ENCODE results near the gene LARP4B. TPM values are rescaled to one million over a fixed set of nuclear protein-coding genes. Genes with fewer than 3 reads are reported as not detected.

Gene LARP4B
- total and polyA plus RNA-seq, 4 donors, result 5.5 to 20.4 (median 12.1) TPM

DNA sequence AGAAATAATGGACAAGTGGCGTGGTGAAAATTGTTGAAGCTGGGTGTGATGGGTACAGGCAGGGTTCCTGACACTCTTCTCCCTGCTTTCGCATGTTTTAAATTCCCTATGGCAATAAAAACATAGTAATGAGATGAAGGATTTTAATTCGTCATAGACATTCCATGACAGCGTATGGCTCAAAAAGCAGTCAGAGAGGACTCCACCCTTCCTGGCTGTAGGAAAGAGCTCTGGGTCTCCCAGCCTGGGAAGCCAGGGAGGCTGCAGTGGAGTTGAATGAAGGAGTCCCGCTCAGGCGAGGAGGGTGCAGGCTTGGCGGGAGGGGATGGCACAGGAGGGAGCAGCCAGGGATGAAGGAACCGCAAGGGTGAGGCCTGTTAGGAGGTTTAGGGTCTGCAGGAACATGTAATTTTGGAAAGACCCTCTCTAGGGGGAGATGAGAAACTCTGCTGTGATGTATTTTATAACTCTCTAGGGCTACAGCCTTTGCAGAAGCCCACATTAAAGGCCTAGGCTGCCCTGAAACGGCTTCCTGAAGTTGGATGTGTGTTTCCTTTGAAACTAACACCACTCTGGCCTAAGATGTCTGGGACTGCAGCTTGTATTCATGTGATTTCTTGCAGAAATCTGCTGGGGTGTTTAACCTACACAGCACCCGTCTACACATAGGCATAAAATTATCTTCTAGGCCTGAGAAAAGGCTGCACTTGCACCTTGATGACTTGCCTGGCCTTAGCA lies 7.6 kb upstream of the LARP4B start:
- no peaks in the 10 kb centered on the region for H3K4me1 ChIP-seq (ENCODE audit: control insufficient read depth in 4 of 4, insufficient read depth in 4 of 4, low read length in 3 of 4)
- H3K27ac ChIP-seq (ENCODE audit: low read depth in 1 of 2, low read length in 2 of 2), result no peak overlapping the region
- H3K4me3 ChIP-seq (ENCODE audit: low read depth in 1 of 3, low read length in 3 of 3), result no peak overlapping the region
- peaks cover 0 to 2% (median 0%) of the 10 kb centered on the region in 4 donors for H3K36me3 ChIP-seq (ENCODE audit: control insufficient read depth in 4 of 4, insufficient read depth in 3 of 4, low read depth in 1 of 4, low read length in 3 of 4)
- 91% methylated on average over 10 of the region's 10 CpGs for WGBS
- TF ChIP-seq GABPA (IDR thresholded peaks at IDR 0.05 in 1 of 2, conservative IDR thresholded peaks at IDR 0.05 in 1 of 2), result no peak
- no peak for TF ChIP-seq TAF1 (conservative IDR thresholded peaks at IDR 0.05)
- TF ChIP-seq RAD21 (IDR thresholded peaks at IDR 0.05), result no peak
- TF ChIP-seq RXRA (IDR thresholded peaks at IDR 0.05), result no peak
- no peak for TF ChIP-seq HNF4A (conservative IDR thresholded peaks at IDR 0.05)
- no peak for TF ChIP-seq FOXA2 (IDR thresholded peaks at IDR 0.05)
- TF ChIP-seq, protein P1, sequence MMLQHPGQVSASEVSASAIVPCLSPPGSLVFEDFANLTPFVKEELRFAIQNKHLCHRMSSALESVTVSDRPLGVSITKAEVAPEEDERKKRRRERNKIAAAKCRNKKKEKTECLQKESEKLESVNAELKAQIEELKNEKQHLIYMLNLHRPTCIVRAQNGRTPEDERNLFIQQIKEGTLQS (IDR thresholded peaks at IDR 0.05), result no peak
- TF ChIP-seq, protein P2, sequence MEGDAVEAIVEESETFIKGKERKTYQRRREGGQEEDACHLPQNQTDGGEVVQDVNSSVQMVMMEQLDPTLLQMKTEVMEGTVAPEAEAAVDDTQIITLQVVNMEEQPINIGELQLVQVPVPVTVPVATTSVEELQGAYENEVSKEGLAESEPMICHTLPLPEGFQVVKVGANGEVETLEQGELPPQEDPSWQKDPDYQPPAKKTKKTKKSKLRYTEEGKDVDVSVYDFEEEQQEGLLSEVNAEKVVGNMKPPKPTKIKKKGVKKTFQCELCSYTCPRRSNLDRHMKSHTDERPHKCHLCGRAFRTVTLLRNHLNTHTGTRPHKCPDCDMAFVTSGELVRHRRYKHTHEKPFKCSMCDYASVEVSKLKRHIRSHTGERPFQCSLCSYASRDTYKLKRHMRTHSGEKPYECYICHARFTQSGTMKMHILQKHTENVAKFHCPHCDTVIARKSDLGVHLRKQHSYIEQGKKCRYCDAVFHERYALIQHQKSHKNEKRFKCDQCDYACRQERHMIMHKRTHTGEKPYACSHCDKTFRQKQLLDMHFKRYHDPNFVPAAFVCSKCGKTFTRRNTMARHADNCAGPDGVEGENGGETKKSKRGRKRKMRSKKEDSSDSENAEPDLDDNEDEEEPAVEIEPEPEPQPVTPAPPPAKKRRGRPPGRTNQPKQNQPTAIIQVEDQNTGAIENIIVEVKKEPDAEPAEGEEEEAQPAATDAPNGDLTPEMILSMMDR (IDR thresholded peaks at IDR 0.05; ENCODE audit: low read depth, low read length, missing input control), result no peak
- no peak for TF ChIP-seq JUND (IDR thresholded peaks at IDR 0.05)
- TF ChIP-seq YY1 (IDR thresholded peaks at IDR 0.05), result no peak
- no peak for TF ChIP-seq SP1 (IDR thresholded peaks at IDR 0.05)
- TF ChIP-seq FOXA1 (IDR thresholded peaks at IDR 0.05), result no peak
- no peak for TF ChIP-seq HNF4G (IDR thresholded peaks at IDR 0.05)
- TF ChIP-seq, protein P3, sequence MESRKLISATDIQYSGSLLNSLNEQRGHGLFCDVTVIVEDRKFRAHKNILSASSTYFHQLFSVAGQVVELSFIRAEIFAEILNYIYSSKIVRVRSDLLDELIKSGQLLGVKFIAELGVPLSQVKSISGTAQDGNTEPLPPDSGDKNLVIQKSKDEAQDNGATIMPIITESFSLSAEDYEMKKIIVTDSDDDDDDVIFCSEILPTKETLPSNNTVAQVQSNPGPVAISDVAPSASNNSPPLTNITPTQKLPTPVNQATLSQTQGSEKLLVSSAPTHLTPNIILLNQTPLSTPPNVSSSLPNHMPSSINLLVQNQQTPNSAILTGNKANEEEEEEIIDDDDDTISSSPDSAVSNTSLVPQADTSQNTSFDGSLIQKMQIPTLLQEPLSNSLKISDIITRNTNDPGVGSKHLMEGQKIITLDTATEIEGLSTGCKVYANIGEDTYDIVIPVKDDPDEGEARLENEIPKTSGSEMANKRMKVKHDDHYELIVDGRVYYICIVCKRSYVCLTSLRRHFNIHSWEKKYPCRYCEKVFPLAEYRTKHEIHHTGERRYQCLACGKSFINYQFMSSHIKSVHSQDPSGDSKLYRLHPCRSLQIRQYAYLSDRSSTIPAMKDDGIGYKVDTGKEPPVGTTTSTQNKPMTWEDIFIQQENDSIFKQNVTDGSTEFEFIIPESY (IDR thresholded peaks at IDR 0.05), result no peak
- no peak for TF ChIP-seq NR2F2 (IDR thresholded peaks at IDR 0.05)
- TF ChIP-seq EGR1 (IDR thresholded peaks at IDR 0.05; ENCODE audit: low read depth in 2 of 2), result no peak
- no peaks in the 10 kb centered on the region for H3K27me3 ChIP-seq (ENCODE audit: control insufficient read depth in 4 of 4, insufficient read depth in 4 of 4, low read length in 3 of 4)
- no peak for DNase-seq (ENCODE audit: low spot score)
- H3K9ac ChIP-seq (ENCODE audit: low read depth in 1 of 2, low read length in 2 of 2), result no peak overlapping the region
- H3K9me3 ChIP-seq (ENCODE audit: control insufficient read depth in 4 of 4, low read length in 3 of 4), result no peaks in the 10 kb centered on the region

DNA sequence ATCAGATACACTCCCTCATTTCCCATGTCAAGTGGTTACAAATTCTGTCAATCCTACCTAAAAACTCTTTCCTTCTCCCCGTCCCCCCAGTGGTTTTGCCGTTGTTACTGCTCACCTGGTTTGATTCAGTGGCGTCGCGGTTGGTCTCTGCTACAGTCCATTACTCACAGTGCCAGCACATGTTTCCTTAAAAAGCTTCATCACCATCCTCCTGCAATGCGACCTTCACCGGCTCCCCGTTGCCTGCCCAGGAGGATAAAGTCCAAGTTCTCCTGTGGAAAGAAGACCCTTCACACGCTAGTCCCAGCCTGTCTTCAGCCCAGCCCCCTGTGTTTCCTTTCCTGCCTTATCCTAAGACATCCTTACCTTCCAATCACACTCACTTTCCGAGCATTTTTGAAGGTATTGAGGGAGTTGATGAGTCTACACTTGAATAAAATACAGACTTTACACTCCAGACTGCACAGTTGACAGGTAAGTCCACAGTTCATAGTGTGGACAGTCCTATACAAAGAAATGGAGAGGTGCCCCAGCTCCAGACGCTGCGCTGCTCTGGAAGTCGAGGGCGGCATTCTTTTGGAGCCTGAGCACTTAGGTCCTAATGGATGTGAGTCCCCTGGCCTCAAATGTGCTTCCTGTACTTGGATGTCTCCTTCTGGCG lies 3.4 kb upstream of the LARP4B start:
- H3K9ac ChIP-seq (ENCODE audit: low read depth in 1 of 2, low read length in 2 of 2), result no peak overlapping the region
- TF ChIP-seq, protein P3 (IDR thresholded peaks at IDR 0.05), result no peak
- TF ChIP-seq FOXA1 (IDR thresholded peaks at IDR 0.05) (no peak), HNF4G (IDR thresholded peaks at IDR 0.05) (no peak), FOXA2 (IDR thresholded peaks at IDR 0.05) (no peak), TAF1 (conservative IDR thresholded peaks at IDR 0.05) (no peak), YY1 (IDR thresholded peaks at IDR 0.05) (no peak), RAD21 (IDR thresholded peaks at IDR 0.05) (no peak)
- TF ChIP-seq, protein P2 (IDR thresholded peaks at IDR 0.05; ENCODE audit: low read depth, low read length, missing input control), result no peak
- TF ChIP-seq, protein P4, sequence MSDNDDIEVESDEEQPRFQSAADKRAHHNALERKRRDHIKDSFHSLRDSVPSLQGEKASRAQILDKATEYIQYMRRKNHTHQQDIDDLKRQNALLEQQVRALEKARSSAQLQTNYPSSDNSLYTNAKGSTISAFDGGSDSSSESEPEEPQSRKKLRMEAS (IDR thresholded peaks at IDR 0.05), result no peak
- TF ChIP-seq, protein P5, sequence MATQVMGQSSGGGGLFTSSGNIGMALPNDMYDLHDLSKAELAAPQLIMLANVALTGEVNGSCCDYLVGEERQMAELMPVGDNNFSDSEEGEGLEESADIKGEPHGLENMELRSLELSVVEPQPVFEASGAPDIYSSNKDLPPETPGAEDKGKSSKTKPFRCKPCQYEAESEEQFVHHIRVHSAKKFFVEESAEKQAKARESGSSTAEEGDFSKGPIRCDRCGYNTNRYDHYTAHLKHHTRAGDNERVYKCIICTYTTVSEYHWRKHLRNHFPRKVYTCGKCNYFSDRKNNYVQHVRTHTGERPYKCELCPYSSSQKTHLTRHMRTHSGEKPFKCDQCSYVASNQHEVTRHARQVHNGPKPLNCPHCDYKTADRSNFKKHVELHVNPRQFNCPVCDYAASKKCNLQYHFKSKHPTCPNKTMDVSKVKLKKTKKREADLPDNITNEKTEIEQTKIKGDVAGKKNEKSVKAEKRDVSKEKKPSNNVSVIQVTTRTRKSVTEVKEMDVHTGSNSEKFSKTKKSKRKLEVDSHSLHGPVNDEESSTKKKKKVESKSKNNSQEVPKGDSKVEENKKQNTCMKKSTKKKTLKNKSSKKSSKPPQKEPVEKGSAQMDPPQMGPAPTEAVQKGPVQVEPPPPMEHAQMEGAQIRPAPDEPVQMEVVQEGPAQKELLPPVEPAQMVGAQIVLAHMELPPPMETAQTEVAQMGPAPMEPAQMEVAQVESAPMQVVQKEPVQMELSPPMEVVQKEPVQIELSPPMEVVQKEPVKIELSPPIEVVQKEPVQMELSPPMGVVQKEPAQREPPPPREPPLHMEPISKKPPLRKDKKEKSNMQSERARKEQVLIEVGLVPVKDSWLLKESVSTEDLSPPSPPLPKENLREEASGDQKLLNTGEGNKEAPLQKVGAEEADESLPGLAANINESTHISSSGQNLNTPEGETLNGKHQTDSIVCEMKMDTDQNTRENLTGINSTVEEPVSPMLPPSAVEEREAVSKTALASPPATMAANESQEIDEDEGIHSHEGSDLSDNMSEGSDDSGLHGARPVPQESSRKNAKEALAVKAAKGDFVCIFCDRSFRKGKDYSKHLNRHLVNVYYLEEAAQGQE (IDR thresholded peaks at IDR 0.05), result no peak
- H3K27me3 ChIP-seq (ENCODE audit: control insufficient read depth in 4 of 4, insufficient read depth in 4 of 4, low read length in 3 of 4), result no peaks in the 10 kb centered on the region
- 82% methylated on average over 15 of the region's 15 CpGs for WGBS
- DNase-seq (ENCODE audit: low spot score), result no peak
- H3K36me3 ChIP-seq (ENCODE audit: control insufficient read depth in 4 of 4, insufficient read depth in 3 of 4, low read depth in 1 of 4, low read length in 3 of 4), result peaks cover 0 to 2% (median 0%) of the 10 kb centered on the region in 4 donors
- H3K4me3 ChIP-seq (ENCODE audit: low read depth in 1 of 3, low read length in 3 of 3), result no peak overlapping the region
- no peak overlapping the region for H3K27ac ChIP-seq (ENCODE audit: low read depth in 1 of 2, low read length in 2 of 2)
- H3K4me1 ChIP-seq (ENCODE audit: control insufficient read depth in 4 of 4, insufficient read depth in 4 of 4, low read length in 3 of 4), result peaks cover 1 to 7% (median 6%) of the 10 kb centered on the region in 4 donors
- H3K9me3 ChIP-seq (ENCODE audit: control insufficient read depth in 4 of 4, low read length in 3 of 4), result no peaks in the 10 kb centered on the region
